H1 (cell line): ENCODE measurements around the gene UPB1. TPM values are rescaled to one million over a fixed set of nuclear protein-coding genes. Genes with fewer than 3 reads are reported as not detected.

Experiments used
- CTCF ChIA-PET: fragments of 300-600 bp; sonication (Branson Sonifier 250); formaldehyde crosslinking; loops from one replicate; lab custom pipeline; 2021; ENCODE audit not compliant: partially characterized antibody; lab: Charles Lee
- POLR2A ChIA-PET: fragments of 300-600 bp; sonication (Branson Sonifier 250); formaldehyde crosslinking; loops from one replicate; lab custom pipeline; 2021; ENCODE audit warnings: inconsistent platforms; ENCODE audit not compliant: partially characterized antibody; lab: Charles Lee
- DNase-seq, 2 experiments: peaks; one replicate each; pipeline versions ENCODE4 v3.0.0 to v3.0.0-alpha.2; 2010 to 2022; ENCODE audit warnings: low spot score in 2 of 2, low read depth in 1 of 2, mixed read lengths in 1 of 2
- FAIRE-seq: peaks from 2 replicates; lab custom pipeline; 2011; peaks lifted over from hg19 to GRCh38; lab: Jason Lieb, UNC
- H2AFZ ChIP-seq: 2 replicates; pipeline ENCODE4 v1.8.1; 2012; ENCODE audit warnings: low read length, inconsistent platforms
- H2AK5ac ChIP-seq: 2 replicates; pipeline ENCODE4 v1.6.1; 2013; ENCODE audit warnings: low read depth, low read length
- H2BK120ac ChIP-seq: replicated peaks from 2 replicates; pipeline ENCODE3; 2013; ENCODE audit warnings: low read depth, low read length, inconsistent platforms
- H2BK12ac ChIP-seq: 2 replicates; pipeline ENCODE4 v1.6.1; 2013; ENCODE audit warnings: low read depth, low read length
- H2BK15ac ChIP-seq: 2 replicates; pipeline ENCODE4 v1.6.1; 2013; ENCODE audit warnings: low read length
- H2BK20ac ChIP-seq: 2 replicates; pipeline ENCODE4 v1.6.1; 2013; ENCODE audit warnings: low read length
- H2BK5ac ChIP-seq: 2 replicates; pipeline ENCODE4 v1.6.1; 2013; ENCODE audit warnings: low read depth, low read length
- H3K14ac ChIP-seq: 2 replicates; pipeline ENCODE4 v1.6.1; 2013; ENCODE audit warnings: inconsistent platforms; ENCODE audit not compliant: insufficient read length
- H3K18ac ChIP-seq: 2 replicates; pipeline ENCODE4 v1.6.1; 2013; ENCODE audit warnings: low read length; ENCODE audit errors: extremely low read depth
- H3K23ac ChIP-seq: 2 replicates; pipeline ENCODE4 v1.6.1; 2013; ENCODE audit warnings: inconsistent platforms; ENCODE audit not compliant: insufficient read length
- H3K23me2 ChIP-seq: 2 replicates; pipeline ENCODE4 v1.6.1; 2013; ENCODE audit warnings: low read depth, low read length
- H3K27ac ChIP-seq: 2 replicates; pipeline ENCODE4 v1.6.1; 2011; ENCODE audit warnings: low read depth, low read length, inconsistent platforms
- H3K27me3 ChIP-seq, 4 experiments: replicated peaks in 1 of 4; 1 replicate in 1 of 4; 2 replicates in 3 of 4; pipeline versions ENCODE4 v1.6.1 to v1.8.1; 2011 to 2013; ENCODE audit warnings: low read length in 3 of 4, mild to moderate bottlenecking in 3 of 4, inconsistent platforms in 2 of 4, mixed read lengths in 2 of 4, moderate library complexity in 1 of 4; ENCODE audit not compliant: control insufficient read depth in 3 of 4, insufficient read depth in 3 of 4; ENCODE audit errors: extremely low read depth in 1 of 4
- H3K36me3 ChIP-seq, 4 experiments: 2 replicates each; pipeline versions ENCODE4 v1.6.1 to v1.8.1; 2011 to 2013; ENCODE audit warnings: mild to moderate bottlenecking in 4 of 4, low read length in 3 of 4, moderate library complexity in 2 of 4, control low read depth in 1 of 4, inconsistent platforms in 1 of 4; ENCODE audit not compliant: insufficient read depth in 4 of 4, control insufficient read depth in 2 of 4
- H3K4ac ChIP-seq: replicated peaks from 2 replicates; pipeline ENCODE3; 2013; ENCODE audit warnings: low read length, low read depth, mixed read lengths, inconsistent platforms; ENCODE audit not compliant: insufficient read length
- H3K4me1 ChIP-seq, 4 experiments: replicated peaks in 1 of 4; 1 replicate in 1 of 4; 2 replicates in 3 of 4; pipeline versions ENCODE4 v1.6.1 to v1.8.1; 2011 to 2013; ENCODE audit warnings: low read length in 3 of 4, inconsistent platforms in 2 of 4, mixed read lengths in 1 of 4; ENCODE audit not compliant: insufficient read depth in 4 of 4, control insufficient read depth in 3 of 4
- H3K4me2 ChIP-seq, 2 experiments: 2 replicates each; pipeline versions ENCODE4 v1.6.1 to v1.8.1; 2011 to 2013; ENCODE audit warnings: low read depth in 2 of 2, low read length in 2 of 2, control low read depth in 1 of 2, inconsistent platforms in 1 of 2, mild to moderate bottlenecking in 1 of 2; ENCODE audit not compliant: insufficient read depth in 1 of 2
- H3K4me3 ChIP-seq, 4 experiments: fragments of 200-600, 300-600 bp in 1 of 4; sonication (generic), shearing (Covaris generic), sonication (Bioruptor Twin) in 1 of 4; 2 replicates each; pipeline versions ENCODE4 v1.5.1 to v1.8.1; 2011 to 2016; ENCODE audit warnings: low read length in 4 of 4, low read depth in 3 of 4, control low read depth in 2 of 4, inconsistent platforms in 2 of 4, mild to moderate bottlenecking in 2 of 4, mixed read lengths in 1 of 4, moderate library complexity in 1 of 4; ENCODE audit not compliant: insufficient read depth in 2 of 4; ENCODE audit errors: extremely low read depth in 1 of 4
- H3K56ac ChIP-seq: replicated peaks from 2 replicates; pipeline ENCODE3; 2013; ENCODE audit warnings: low read depth, mild to moderate bottlenecking, mixed read lengths, low read length, inconsistent platforms; ENCODE audit not compliant: insufficient read length
- H3K79me1 ChIP-seq: 2 replicates; pipeline ENCODE4 v1.6.1; 2013; ENCODE audit warnings: low read depth, low read length, control low read depth
- H3K79me2 ChIP-seq, 2 experiments: 2 replicates each; pipeline versions ENCODE4 v1.6.1 to v1.8.1; 2012 to 2013; ENCODE audit warnings: low read length in 2 of 2, mild to moderate bottlenecking in 2 of 2, inconsistent platforms in 1 of 2; ENCODE audit not compliant: insufficient read depth in 2 of 2, control insufficient read depth in 1 of 2
- H3K9ac ChIP-seq, 4 experiments: replicated peaks in 1 of 4; 1 replicate in 1 of 4; 2 replicates in 3 of 4; pipeline versions ENCODE4 v1.6.1 to v1.8.1; 2011 to 2013; ENCODE audit warnings: low read depth in 3 of 4, low read length in 3 of 4, control low read depth in 2 of 4, mild to moderate bottlenecking in 2 of 4, moderate library complexity in 2 of 4, inconsistent platforms in 1 of 4; ENCODE audit errors: extremely low read depth in 1 of 4
- H3K9me3 ChIP-seq, 2 experiments: 2 replicates each; pipeline versions ENCODE4 v1.6.1 to v1.8.1; 2012 to 2013; ENCODE audit warnings: mild to moderate bottlenecking in 2 of 2, moderate library complexity in 2 of 2, control low read depth in 1 of 2, inconsistent platforms in 1 of 2, low read depth in 1 of 2, low read length in 1 of 2, mixed read lengths in 1 of 2; ENCODE audit not compliant: insufficient read depth in 2 of 2
- H4K20me1 ChIP-seq, 2 experiments: replicated peaks in 1 of 2; 2 replicates each; pipeline versions ENCODE3 to v1.8.1; 2011 to 2013; ENCODE audit warnings: inconsistent platforms in 2 of 2, low read length in 2 of 2, mild to moderate bottlenecking in 1 of 2; ENCODE audit not compliant: insufficient read depth in 2 of 2, control insufficient read depth in 1 of 2
- H4K5ac ChIP-seq: 2 replicates; pipeline ENCODE4 v1.6.1; 2013; ENCODE audit warnings: low read length, low read depth, mixed read lengths, inconsistent platforms; ENCODE audit not compliant: insufficient read length
- H4K8ac ChIP-seq: 2 replicates; pipeline ENCODE4 v1.8.0; 2013; ENCODE audit warnings: mild to moderate bottlenecking, moderate library complexity, low read length, inconsistent platforms; ENCODE audit not compliant: insufficient read depth; ENCODE audit errors: extremely low read depth
- H4K91ac ChIP-seq: replicated peaks from 2 replicates; pipeline ENCODE3; 2013; ENCODE audit warnings: low read length, mixed read lengths, inconsistent platforms; ENCODE audit not compliant: insufficient read length
- CEBPB ChIP-seq: IDR thresholded peaks from 2 replicates; pipeline ENCODE4 v1.6.1; 2012; ENCODE audit warnings: low read depth, low read length
- CHD1 ChIP-seq: IDR thresholded peaks from 2 replicates; pipeline ENCODE4 v1.6.1; 2012; ENCODE audit warnings: low read depth, low read length, improper control_type of control experiment
- GTF2F1 ChIP-seq: IDR thresholded peaks from 2 replicates; pipeline ENCODE4 v1.6.1; 2012; ENCODE audit warnings: low read depth, low read length, improper control_type of control experiment, borderline replicate concordance
- SAP30 ChIP-seq: fragments of 300-600 bp; sonication (generic); IDR thresholded peaks from 2 replicates; pipeline ENCODE4 v1.7.1; 2012; ENCODE audit warnings: low read length, moderate library complexity, mild to moderate bottlenecking, inconsistent platforms; ENCODE audit not compliant: insufficient read depth, insufficient replicate concordance
- SRF ChIP-seq: IDR thresholded peaks from 2 replicates; pipeline ENCODE4 v1.6.1; 2011; ENCODE audit warnings: mild to moderate bottlenecking, low read depth, low read length, moderate library complexity
- SUZ12 ChIP-seq: fragments of 200-600 bp; sonication (generic); IDR thresholded peaks from 2 replicates; pipeline ENCODE4 v1.6.1; 2012; ENCODE audit warnings: mild to moderate bottlenecking, inconsistent platforms, low read length, moderate library complexity, mixed read lengths
- TAF7 ChIP-seq: optimal IDR thresholded peaks from 2 replicates; pipeline ENCODE3; 2011; ENCODE audit warnings: low read depth, mild to moderate bottlenecking, inconsistent platforms, low read length, moderate library complexity, borderline replicate concordance
- WGBS, 2 experiments: shearing (Covaris generic) in 1 of 2; methylation state at CpG; one replicate each; pipeline versions ENCODE4 v1.1.6 to v1.1.7; 2013 to 2015; ENCODE audit warnings: low lambda C conversion rate in 2 of 2, mixed read lengths in 2 of 2, inconsistent platforms in 1 of 2, low coverage in 1 of 2, missing lambda C conversion rate in 1 of 2; ENCODE audit not compliant: insufficient replicate concordance in 2 of 2, insufficient coverage in 1 of 2, insufficient read length in 1 of 2; ENCODE audit errors: extremely low coverage in 1 of 2, missing lambda C conversion rate in 1 of 2; 5-methylcytosine and 5-hydroxymethylcytosine counted together
- polyA plus RNA-seq, 7 experiments: library from polyadenylated mRNA; depleted of rRNA in 3 of 7; stranded (reverse) in 5 of 7; unstranded in 2 of 7; fragments of >200 nt in 5 of 7; fragments of 200-250 nt in 2 of 7; gene quantifications; 1 replicate in 5 of 7; 2 replicates in 1 of 7; 4 replicates in 1 of 7; pipeline versions ENCODE4 v1.2.1 to v1.2.3, GENCODE V29; 2011 to 2013; ENCODE audit warnings: missing spikeins in 2 of 7, mixed read lengths in 2 of 7
- total RNA-seq: library from RNA; stranded (reverse); fragmentation: NEBNext Ultra II Directional; extraction: Animal tissue kit (Norgen Biotek cat#: 25700); gene quantifications from 2 replicates; pipeline ENCODE4 v1.2.1, GENCODE V29; 2021

The UPB1 gene
- total and polyA plus RNA-seq, 2 of the 8 experiments (the other 6 are each of a cell fraction or from before 2014, with no cell fraction given): 0.09 TPM; not detected in 1

GRCh38 chr22:24532075-24532474 lies 36.9 kb downstream of the UPB1 start:
- TF ChIP-seq SAP30 (no peak), TAF7 (no peak), SUZ12 (no peak), CEBPB (no peak), GTF2F1 (no peak), CHD1 (no peak), SRF (no peak)
- Histone ChIP-seq H2AK5ac (no peak overlapping the region), H3K9ac (no peak overlapping the region), H3K4me1 (no peaks in the 10 kb centered on the region), H3K14ac (no peak overlapping the region), H3K18ac (no peak overlapping the region), H4K5ac (no peak overlapping the region), H3K9me3 (no peaks in the 10 kb centered on the region), H2BK120ac (no peak overlapping the region), H2BK12ac (no peak overlapping the region), H4K20me1 (no peaks in the 10 kb centered on the region), H3K23me2 (no peaks in the 10 kb centered on the region), H2BK5ac (no peak overlapping the region), H2AFZ (no peak overlapping the region), H3K79me2 (no peaks in the 10 kb centered on the region), H3K4me2 (no peak overlapping the region), H3K27me3 (no peaks in the 10 kb centered on the region; a peak in 1 of 7 replicates), H3K36me3 (no peaks in the 10 kb centered on the region), H4K8ac (no peak overlapping the region), H2BK15ac (no peak overlapping the region), H3K56ac (no peak overlapping the region), H4K91ac (no peak overlapping the region), H3K4me3 (no peak overlapping the region), H3K79me1 (no peaks in the 10 kb centered on the region), H3K4ac (no peak overlapping the region), H3K27ac (no peak overlapping the region), H2BK20ac (no peak overlapping the region), H3K23ac (no peak overlapping the region)
- POLR2A ChIA-PET: no interaction called here
- CTCF ChIA-PET: interaction anchor here (1.4 to 1.5 kb wide), 2 partner anchors 8 to 110 kb away, joined by 3 to 5 read pairs; no protein-coding TSS in a partner anchor
- DNase-seq (no peak), FAIRE-seq (no peak)
- 89% methylated on average over 1 of the region's 1 CpG; no CpG with 5 or more reads in 1 of the 2 experiments for whole genome bisulfite sequencing, 2 experiments
